ENCODE data around the gene CST9L.
"Not testable (repeated sequence)": the region's sequence is repeated elsewhere in the genome, so short reads cannot be mapped to it uniquely, and the experiment has no call there.

The CST9L gene

DNA sequence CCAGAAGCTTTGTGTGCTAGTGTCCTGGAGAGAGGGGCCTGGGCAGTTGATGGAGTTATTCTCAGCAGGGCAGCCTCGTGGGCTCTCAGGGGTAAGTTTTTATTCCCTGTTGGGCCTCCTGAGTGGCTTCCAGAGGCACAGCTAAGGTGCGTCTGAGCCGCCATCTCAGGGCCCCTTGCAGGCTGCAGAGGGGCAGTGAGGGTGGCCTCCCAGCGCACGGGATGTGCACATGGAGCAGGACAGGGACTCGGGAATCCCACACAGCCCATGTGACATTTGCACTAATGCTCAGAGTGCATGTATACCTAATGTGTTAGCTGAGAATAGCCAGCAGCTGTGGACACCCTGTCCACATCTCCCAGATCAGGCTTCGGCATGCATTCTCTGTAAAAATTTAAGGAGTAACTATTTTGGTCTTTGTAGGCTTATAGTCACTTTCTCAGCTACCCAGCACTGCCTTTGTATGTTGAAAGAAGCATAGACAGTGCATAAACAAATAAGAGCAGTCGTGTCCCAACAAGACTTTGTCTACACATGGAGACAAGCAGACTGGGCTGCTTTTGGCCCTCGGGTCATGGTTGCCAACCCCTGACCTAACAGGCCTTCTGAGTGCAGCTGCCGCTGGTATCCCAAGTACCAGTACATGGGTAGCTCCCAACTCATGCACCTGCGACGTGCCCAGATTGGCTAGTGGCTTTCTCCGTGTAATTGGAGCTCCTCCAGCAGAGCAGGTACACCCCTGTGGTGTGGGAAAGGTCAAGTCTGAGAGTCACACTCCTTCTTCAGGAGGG is 18.6 kb upstream of the CST9L start:
- DNase-seq (ENCODE audit: low spot score) (no peak), FAIRE-seq (no peak)

DNA sequence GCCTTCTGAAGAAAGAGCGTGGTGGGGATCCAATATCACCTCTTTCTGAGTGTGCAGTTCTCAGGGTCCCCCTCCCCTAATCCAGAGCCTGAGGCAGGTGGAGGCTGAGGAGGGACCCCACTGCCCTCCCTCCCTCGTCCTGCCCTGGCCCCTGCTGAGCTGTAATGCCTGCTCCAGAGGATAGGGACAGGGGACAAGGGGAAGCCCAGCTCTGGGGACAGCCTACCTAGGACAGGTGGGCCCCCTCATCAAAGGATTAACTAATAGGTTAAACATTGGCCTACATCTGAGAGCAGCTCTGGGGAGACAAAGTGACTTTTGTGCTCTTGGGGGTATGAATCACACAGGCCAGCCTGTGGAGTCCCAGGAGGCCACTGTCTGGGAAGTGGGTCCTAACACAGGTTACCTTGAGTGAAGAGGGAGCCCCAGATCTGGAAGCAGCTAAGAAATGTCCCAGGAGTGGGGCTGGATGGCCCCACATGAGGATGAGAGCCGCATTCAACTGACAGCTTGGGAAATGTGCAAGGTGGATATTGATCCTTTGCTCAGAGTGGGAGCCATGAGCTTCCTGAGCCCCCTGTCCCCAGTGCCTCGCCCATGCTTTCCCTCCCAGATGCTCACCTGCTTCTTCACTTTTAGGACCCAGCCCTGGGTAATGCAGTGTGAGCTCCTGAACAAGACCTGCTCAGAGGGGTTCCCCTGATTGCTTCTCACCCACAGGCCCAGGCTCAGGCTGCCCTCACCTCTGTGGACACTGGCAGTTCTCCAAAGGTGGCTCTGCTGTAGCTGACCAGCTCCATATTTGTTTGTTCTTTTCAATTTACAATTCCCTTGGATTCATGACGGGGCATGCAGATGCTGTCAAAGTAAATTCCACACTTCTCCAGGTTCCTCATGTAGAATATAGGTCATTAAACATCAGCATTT is 17.8 kb upstream of the CST9L start:
- FAIRE-seq, result no peak
- no peak for DNase-seq (ENCODE audit: low spot score)

DNA sequence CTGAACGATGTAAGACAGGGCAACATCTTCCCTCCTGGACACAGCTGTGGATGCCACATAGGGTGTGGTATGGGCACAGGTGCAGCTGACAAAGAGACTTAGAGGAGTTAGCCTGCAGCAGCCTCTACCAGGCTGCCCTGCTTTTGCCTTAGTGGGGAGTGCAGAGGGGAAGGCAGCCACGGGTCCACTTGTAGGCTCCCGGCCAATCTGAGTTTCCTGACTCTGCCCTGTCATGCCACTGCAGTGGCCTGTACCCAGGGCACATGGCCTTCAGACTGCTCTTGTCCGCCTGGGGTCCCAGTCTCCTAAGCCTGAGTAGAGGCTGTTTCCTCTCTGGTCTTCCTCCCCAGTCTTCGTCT is 17.1 kb upstream of the CST9L start:
- no peak for FAIRE-seq
- DNase-seq (ENCODE audit: low spot score), result no peak

GRCh38 chr20:23584434-23585199 is 16.3 kb upstream of the CST9L start:
- DNase-seq (ENCODE audit: low spot score), result no peak
- no peak for FAIRE-seq

DNA sequence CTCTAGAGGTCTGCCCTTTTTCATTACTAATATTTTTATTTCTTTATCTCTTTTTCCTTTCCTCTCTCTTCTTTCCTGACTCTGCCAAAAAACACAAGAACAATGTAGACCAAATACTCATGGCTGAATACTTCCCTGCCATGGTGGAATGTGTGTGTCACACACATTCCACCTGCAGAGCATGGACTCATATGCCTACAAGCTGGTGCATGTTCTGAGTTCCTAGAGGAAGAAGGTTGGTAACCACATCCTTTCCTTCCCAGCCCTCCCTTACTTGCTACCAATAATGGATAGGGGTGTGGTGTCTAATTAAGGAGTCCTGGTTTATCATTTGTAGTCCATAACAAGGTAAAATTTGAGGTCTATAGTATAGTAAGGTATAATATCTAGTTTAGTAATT is 15.2 kb upstream of the CST9L start:
- DNase-seq (ENCODE audit: low spot score), result no peak
- FAIRE-seq, result no peak

DNA sequence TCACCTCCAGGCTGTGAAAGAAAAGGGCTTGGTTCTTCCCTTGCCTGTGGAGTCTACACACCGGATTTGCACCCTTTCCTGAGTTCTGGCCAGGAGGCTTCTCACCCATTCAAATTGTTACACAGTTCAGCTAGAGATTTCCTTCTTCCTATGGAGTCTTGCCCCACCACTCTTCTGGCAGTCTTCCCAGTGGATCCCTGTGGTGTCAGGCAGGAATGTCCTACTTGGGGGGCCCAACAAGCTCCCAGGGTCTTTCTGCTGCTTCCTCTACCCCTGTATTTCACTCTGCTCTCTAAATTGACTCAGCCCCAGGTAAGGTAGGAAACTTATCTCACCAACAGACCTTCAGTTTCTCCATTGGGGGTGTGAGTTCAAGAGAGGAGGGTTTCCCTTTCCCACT is 14.0 kb upstream of the CST9L start:
- FAIRE-seq (no peak), DNase-seq (ENCODE audit: low spot score) (no peak)

- not testable (repeated sequence) for FAIRE-seq; DNase-seq (ENCODE audit: low spot score)
Measured at GRCh38 chr20:23581833-23582232, 13.5 kb upstream of the CST9L start.

- FAIRE-seq, result no peak
- DNase-seq (ENCODE audit: low spot score), result no peak
Measured at GRCh38 chr20:23574977-23575376, 6.7 kb upstream of the CST9L start.

- FAIRE-seq, result no peak
- no peak for DNase-seq (ENCODE audit: low spot score)
Measured at GRCh38 chr20:23570178-23570760, 2.0 kb upstream of the CST9L start.

GRCh38 chr20:23569570-23569969 is 1.3 kb upstream of the CST9L start:
- DNase-seq (ENCODE audit: low spot score) (no peak), FAIRE-seq (no peak)

GRCh38 chr20:23568971-23569330 is 667 bp upstream of the CST9L start:
- FAIRE-seq, result no peak
- DNase-seq (ENCODE audit: low spot score), result no peak

- FAIRE-seq, result no peak
Measured at GRCh38 chr20:23566199-23566932, 1.9 kb downstream of the CST9L start.

DNA sequence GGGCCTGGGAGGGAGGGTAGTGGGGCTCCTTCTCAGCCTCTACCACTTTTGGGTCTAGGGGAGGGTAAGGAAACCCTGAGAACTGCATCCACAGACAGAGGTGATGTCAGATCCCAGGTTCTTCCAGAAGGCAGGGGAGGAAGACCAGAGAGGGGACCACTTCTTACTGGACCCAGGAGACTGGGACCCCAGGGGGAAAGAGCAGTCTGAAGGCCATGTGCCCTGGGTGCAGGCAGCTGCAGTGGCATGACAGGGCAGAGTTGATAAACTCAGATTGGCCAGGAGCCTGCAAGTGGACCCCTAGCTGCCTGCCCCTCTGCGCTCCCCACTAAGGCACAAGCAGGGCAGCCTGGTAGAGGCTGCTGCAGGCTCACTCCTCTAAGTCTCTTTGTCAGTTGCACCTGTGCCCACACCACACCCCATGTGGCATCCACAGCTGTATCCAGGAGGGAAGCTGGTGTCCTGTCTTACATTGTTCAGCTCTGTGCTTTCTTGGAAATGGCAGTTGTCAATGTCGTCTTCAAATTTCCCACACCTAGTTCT is 2.7 kb downstream of the CST9L start:
- FAIRE-seq (no peak), DNase-seq (ENCODE audit: low spot score) (no peak)

More at GRCh38 chr20:23566199-23566932, 1.9 kb downstream of the CST9L start:
- DNase-seq (ENCODE audit: low spot score), result no peak

DNA sequence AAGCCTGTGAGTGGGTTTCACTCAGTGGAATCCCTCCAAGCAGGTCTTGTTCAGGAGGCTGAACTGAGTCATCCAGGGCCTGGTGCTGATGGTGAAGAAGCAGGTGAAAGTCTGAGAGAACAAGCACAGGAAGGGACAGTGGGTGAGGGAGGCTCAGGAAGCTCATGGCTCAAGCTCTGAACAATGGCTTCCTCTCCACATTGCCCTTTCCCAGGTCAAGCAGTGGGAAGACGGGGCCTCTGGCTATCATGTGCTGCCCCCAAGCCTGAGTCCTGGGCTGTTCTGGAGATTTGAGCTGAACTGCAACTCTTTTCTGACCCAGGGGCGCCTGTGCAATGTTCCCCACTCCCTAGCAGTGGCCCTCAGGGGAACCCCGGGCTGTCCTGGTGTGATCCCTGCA is 3.4 kb downstream of the CST9L start:
- DNase-seq (ENCODE audit: low spot score), result no peak
- no peak for FAIRE-seq

DNA sequence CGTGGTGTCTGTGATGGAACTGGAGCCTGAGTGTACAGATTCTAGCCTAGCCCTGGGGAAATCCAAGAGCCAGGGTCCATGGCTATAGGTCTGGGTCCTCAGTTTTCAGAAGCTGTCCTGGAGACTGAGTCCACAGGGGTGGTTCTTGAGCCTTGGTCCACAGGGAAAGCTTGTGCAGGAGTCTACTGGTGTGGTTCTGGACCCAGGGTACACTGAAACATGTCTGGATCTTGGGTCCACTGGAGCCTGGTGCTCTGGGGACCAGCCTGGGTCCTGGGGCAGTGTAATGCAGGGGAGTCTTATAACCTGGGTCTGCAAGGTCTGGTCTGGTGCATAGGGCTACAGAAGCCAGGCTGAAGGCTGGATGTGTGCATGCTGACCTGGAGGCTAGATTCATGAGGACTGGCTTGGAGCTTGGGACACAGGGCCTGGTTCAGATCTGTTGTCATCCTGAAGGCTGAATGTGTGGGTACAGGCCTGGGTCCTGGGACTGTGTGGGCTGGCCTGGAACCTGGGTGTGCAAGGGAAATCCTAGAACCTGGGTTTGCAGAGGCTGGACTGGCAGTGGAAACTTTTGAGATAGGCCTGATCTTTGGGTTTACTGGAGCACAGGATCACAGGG is 5.5 kb downstream of the CST9L start:
- DNase-seq (ENCODE audit: low spot score) (no peak), FAIRE-seq (no peak)

- DNase-seq (ENCODE audit: low spot score) (no peak), FAIRE-seq (no peak)
Measured at GRCh38 chr20:23554401-23554800, 13.9 kb downstream of the CST9L start.

DNA sequence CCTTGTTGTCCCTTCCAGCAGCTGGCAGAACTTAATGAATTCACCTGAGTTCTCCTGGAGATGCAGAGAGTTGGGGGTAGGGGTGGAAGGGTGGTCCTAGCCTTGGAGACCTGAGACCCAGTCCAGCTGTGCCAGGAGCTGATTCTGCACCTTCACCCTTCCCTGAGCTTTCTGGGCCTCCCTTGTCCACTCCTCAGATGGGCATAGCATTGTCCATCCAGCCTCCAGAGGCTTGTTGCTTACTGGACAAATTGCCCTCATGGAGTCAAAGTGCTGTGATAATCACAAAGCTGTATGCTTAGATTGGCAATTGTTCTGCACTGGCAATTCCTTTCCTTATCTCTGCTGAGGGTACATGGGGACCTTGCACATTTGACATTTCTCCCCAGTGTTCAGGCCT is 16.5 kb downstream of the CST9L start:
- DNase-seq (ENCODE audit: low spot score) (no peak), FAIRE-seq (no peak)

DNA sequence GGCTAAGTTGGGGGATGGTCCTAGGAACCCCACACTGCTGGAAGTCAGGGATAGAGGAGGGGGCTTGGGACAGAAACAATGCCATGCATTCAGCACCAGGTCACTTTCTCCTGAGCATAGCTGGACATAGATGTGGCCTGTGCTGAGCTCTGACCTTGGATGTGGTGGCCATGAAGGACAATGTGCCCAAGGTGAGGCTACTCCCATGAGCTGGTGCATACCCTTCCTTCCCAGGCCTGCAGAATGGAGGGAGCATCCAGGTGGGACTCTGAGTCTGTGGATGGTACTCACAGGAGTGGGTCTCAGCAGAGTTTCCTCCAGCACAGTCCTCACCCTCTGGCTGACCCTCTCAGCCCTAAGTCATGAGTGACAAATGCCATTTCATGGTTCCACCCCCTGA is 16.9 kb downstream of the CST9L start:
- DNase-seq (ENCODE audit: low spot score) (no peak), FAIRE-seq (no peak)

GRCh38 chr20:23550227-23550626 is 18.1 kb downstream of the CST9L start:
- FAIRE-seq (no peak), DNase-seq (ENCODE audit: low spot score) (no peak)

DNA sequence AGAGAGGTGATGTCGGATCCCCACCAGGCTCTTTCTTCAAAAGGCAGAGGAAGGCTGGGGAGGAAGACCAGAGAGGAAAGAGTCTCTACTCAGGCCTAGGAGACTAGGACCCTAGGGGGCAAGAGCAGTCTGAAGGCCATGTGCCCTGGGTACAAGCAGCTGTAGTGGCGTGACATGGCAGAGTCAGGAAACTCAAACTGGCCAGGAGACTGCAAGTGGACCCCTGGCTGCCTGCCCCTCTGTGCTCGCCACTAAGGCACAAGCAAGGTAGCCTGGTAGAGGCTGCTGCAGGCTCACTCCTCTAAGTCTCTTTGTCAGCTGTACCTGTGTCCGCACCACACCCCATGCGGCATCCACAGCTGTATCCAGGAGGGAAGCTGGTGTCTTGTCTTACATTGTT is 19.9 kb downstream of the CST9L start:
- DNase-seq (ENCODE audit: low spot score) (no peak), FAIRE-seq (no peak)
